GM12878 (cell line): ENCODE measurements around the gene PRKN.

Experiments
- CBX5 ChIP-seq: sonication (generic); IDR thresholded peaks from 2 replicates; pipeline ENCODE4 v1.6.1; 2016; ENCODE audit warnings: low read depth, moderate library complexity, mild to moderate bottlenecking, inconsistent platforms
- CTCF ChIP-seq, 3 experiments: IDR thresholded peaks in 2 of 3; conservative IDR thresholded peaks in 1 of 3; 2 replicates each; pipeline ENCODE4 v1.5.1; 2011; ENCODE audit warnings: low read depth in 3 of 3, low read length in 3 of 3, mild to moderate bottlenecking in 3 of 3, control low read depth in 2 of 3, moderate library complexity in 2 of 3, inconsistent platforms in 1 of 3, mixed read lengths in 1 of 3; ENCODE audit not compliant: control insufficient read depth in 2 of 3, insufficient read depth in 1 of 3; ENCODE audit errors: extremely low read depth in 1 of 3
- E2F4 ChIP-seq: IDR thresholded peaks from 2 replicates; pipeline ENCODE4 v1.6.1; 2012; ENCODE audit warnings: low read depth, low read length, improper control_type of control experiment
- POLR2A ChIP-seq: IDR thresholded peaks from 2 replicates; pipeline ENCODE4 v1.6.1; 2011; ENCODE audit warnings: low read depth, mild to moderate bottlenecking, low read length
- SUPT20H ChIP-seq: IDR thresholded peaks from 2 replicates; pipeline ENCODE4 v1.6.1; 2011; ENCODE audit warnings: low read depth, mild to moderate bottlenecking, low read length, moderate library complexity, borderline replicate concordance; ENCODE audit not compliant: control insufficient read depth
- TCF12 ChIP-seq: IDR thresholded peaks from 2 replicates; pipeline ENCODE4 v1.6.1; 2011; ENCODE audit warnings: low read depth, mild to moderate bottlenecking, low read length
- USF2 ChIP-seq: IDR thresholded peaks from 2 replicates; pipeline ENCODE4 v1.6.1; 2011; ENCODE audit warnings: low read depth, low read length, improper control_type of control experiment, borderline replicate concordance

- no peak for TF ChIP-seq CTCF (IDR thresholded peaks at IDR 0.05 in 2 of 3, conservative IDR thresholded peaks at IDR 0.05 in 1 of 3; ENCODE audit: control insufficient read depth in 2 of 3, extremely low read depth in 1 of 3, insufficient read depth in 1 of 3, low read depth in 3 of 3, low read length in 3 of 3)
- TF ChIP-seq CBX5, result no peak
- TF ChIP-seq POLR2A, result no peak
- no peak for TF ChIP-seq USF2
- no peak for TF ChIP-seq TCF12
- TF ChIP-seq E2F4, result no peak
- no peak for TF ChIP-seq SUPT20H
Observed at GRCh38 chr6:162345051-162345511, 382.5 kb downstream of the PRKN start.
